ENCODE data around the gene PARD6B.
"Not testable (repeated sequence)": the region's sequence is repeated elsewhere in the genome, so short reads cannot be mapped to it uniquely, and the experiment has no call there.

Gene PARD6B

GRCh38 chr20:50792708-50793574 lies 61.6 kb downstream of the PARD6B start:
- DNase-seq (ENCODE audit: low read depth): no peak

GRCh38 chr20:50793575-50794016 lies 62.2 kb downstream of the PARD6B start:
- DNase-seq (ENCODE audit: low read depth): peak; percentile 71
- TF ChIP-seq CTCF (IDR thresholded peaks at IDR 0.05; ENCODE audit: insufficient read depth, low read depth, low read length, missing control alignments): peak; percentile 27
- H3K4me3 ChIP-seq (ENCODE audit: low read depth, low read length): not testable (repeated sequence)

More at GRCh38 chr20:50792708-50793574, 61.6 kb downstream of the PARD6B start:
- no peak for TF ChIP-seq CTCF (IDR thresholded peaks at IDR 0.05; ENCODE audit: insufficient read depth, low read depth, low read length, missing control alignments)
- no peak overlapping the region for H3K4me3 ChIP-seq (ENCODE audit: low read depth, low read length)

- peak overlapping the region; percentile 46 for H3K4me3 ChIP-seq (ENCODE audit: low read depth, low read length)
- no peak for DNase-seq (ENCODE audit: low read depth)
- TF ChIP-seq CTCF (IDR thresholded peaks at IDR 0.05; ENCODE audit: insufficient read depth, low read depth, low read length, missing control alignments): no peak
Observed at GRCh38 chr20:50794181-50794845, 62.9 kb downstream of the PARD6B start.

GRCh38 chr20:50794846-50795634 lies 63.7 kb downstream of the PARD6B start, which contains the start of gene BCAS4:
Gene BCAS4, plus strand, starts transcription at chr20:50795061. Its CDS starts 23 bp downstream, at chr20:50795084.
- H3K4me3 ChIP-seq (ENCODE audit: low read depth, low read length): peak within 1 kb of the TSS; percentile 95
- TF ChIP-seq CTCF (IDR thresholded peaks at IDR 0.05; ENCODE audit: insufficient read depth, low read depth, low read length, missing control alignments): peak; percentile 87
- DNase-seq (ENCODE audit: low read depth): peak; percentile 95

GRCh38 chr20:50797142-50797541 lies 65.8 kb downstream of the PARD6B start:
- peak overlapping the region; percentile 49 for H3K4me3 ChIP-seq (ENCODE audit: low read depth, low read length)
- no peak for DNase-seq (ENCODE audit: low read depth)
- no peak for TF ChIP-seq CTCF (IDR thresholded peaks at IDR 0.05; ENCODE audit: insufficient read depth, low read depth, low read length, missing control alignments)

- peak; percentile 35 for DNase-seq (ENCODE audit: low read depth)
- TF ChIP-seq CTCF (IDR thresholded peaks at IDR 0.05; ENCODE audit: insufficient read depth, low read depth, low read length, missing control alignments): no peak
- H3K4me3 ChIP-seq (ENCODE audit: low read depth, low read length): peak overlapping the region; percentile 71
Observed at GRCh38 chr20:50798650-50799049, 67.3 kb downstream of the PARD6B start.
